Hepatic stellate cell (primary cell): ENCODE measurements around the gene POLR3E.

Source experiments
- DNase-seq: peaks from one replicate; pipeline ENCODE4 v3.0.0; 2011; ENCODE audit warnings: low spot score

Gene POLR3E

DNA sequence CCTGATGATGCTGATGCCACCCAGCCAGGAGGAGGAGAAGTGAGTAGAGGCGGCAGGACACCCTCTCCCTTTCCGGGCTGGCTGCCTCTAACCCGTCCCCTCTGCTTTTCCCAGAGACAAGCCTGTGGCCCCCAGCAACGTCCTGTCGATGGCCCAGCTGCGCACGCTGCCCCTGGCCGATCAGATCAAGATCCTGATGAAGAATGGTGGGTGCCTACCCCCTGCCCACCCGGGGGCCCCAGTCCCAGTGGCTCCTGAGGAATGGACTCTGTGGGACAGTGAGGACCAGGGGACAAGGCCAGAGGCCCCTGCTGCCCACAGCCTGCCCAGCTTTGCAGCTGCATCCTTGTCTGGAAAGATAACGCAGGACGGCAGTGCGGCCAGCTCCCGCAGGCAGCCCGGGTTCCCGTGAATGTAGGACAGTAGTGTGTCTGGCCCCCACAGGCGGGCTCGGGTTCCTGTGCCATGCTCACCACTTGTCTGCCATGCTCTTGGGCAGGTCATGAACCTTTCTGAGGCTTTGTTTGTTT is 19.9 kb downstream of the POLR3E start:
- no peak for DNase-seq

DNA sequence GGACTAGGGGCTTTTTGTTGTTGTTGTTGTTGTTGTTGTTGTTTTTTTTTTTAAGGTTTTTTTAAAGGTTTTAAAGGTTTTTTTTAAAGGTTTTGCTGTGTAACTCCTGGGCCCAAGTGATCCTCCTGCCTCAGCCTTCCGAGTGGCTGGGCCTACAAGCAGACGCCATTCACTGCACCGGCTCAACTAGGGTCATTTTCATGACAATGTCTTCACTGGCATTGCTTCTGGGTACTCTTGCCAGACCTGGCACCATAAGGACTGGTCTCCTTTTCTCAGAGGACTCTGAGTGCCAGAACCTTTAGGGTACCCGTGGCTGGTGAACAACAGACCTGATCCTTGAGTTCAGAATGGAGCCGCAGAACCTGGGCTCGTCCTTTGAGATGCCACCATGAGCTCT is 20.4 kb downstream of the POLR3E start:
- DNase-seq: no peak

DNA sequence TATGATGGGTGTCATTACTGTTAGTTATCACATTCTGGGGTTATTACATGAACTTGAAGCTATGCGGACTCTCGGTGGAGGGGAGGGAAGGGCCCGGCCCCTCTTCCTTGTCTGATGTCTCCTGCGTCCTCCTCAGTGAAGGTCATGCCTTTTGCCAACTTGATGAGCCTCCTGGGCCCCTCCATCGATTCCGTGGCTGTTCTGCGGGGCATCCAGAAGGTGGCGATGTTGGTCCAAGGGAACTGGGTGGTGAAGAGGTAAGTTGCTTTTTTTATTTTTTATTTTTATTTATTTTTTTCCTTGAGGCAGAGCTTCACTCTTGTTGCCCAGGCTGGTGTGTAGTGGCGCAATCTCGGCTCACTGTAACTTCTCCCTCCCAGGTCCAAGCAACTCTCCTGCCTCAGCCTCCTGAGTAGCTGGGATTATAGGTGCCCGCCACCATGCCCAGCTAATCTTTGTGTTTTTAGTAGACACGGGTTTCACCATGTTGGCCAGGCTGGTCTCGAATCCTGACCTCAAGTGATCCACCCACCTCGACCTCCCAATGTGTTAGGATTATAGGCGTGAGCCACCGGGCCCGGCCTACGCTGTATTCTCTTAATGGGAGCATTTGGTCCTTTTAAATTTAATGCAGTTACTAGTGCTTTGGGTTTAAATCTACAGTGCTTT is 21.6 kb downstream of the POLR3E start:
- DNase-seq: peak; percentile 48

DNA sequence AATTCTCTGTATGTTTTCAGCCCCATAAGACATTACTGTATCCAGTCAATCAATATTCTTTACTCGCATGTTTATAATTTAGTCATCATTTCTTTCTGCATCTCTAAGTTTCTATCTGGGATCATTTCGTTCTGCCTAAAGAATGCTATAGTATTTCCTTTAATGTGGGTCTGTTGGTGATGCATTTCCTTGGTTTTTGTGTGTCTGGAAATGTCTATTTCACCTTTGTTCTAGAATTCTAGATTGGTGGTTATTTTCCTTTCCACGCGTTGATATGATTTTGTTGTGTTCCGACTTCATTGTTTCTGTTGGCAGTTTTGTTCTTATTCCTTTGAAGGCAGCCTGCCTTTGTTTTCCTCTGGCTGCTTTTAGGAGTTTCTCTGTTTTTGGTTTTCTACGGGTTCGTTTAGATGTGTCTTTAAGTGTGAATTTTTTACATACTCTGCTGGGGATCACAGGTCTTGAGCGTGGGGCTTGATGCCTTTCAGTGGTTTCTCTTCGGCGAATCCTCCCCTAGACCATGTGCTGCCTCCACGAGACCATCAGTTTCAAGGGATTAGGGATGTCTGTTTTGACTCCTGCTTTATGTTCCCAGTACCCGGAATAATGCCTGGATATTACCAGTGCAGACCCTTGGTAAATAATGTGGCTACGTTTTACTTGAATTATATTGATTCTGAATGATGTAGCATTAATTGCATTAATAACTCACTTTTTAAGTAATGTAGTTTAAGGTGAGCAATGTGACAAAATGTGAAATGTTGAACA is 23.5 kb downstream of the POLR3E start:
- no peak for DNase-seq

DNA sequence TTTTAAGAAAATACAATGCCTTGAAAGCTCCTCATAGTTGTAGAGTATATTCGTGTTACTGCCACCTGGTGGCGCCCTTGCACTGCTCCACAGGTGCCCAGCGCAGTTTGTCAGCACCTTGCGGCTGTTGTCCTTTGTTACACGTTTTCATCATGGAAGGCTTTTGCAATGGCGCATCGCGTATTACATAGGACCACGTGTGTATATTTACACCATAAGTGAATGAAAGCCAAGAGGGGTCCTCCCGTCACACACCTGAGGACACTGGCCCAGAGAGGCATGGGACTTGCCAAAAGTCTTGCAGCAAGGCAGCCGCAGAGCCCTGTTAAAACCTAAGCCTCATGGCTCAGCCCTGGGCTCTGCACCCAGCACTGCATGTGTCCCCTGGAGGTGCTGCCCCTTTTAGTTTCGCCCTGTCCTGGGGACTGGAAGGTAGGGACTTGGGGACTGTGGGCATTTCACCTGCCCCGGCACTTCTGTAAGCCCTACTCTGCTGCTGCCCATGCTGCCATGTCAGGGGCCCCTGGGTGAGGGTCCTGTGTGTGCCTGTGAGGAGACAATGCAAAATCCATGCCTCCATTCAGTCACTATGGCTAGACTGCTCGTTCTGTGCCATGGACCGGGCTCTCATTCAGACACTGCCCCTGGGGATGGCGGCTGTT is 24.3 kb downstream of the POLR3E start:
- peak; percentile 79 for DNase-seq

DNA sequence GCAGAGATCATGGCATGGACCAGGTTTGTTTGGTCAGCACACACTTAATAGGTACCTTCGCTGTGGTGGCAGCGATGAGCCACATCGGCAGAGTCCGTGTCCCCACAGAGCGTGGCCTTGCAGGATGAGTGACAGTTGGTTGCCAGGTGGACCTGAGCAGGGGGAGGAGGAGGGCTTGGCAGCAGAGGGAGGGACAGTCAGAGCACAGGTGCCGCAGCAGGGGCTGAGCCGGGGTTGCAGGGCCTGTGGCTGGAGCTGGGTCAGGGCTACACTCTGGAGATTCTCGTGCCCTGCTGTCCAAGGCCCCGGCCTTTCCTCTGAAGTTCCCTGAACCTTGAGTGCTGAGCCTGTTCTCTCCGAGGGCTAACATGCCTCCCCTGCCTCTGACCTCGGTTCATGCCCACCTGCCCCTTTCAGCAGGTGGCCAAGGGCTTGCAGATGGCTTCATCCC is 24.8 kb downstream of the POLR3E start:
- no peak for DNase-seq

DNA sequence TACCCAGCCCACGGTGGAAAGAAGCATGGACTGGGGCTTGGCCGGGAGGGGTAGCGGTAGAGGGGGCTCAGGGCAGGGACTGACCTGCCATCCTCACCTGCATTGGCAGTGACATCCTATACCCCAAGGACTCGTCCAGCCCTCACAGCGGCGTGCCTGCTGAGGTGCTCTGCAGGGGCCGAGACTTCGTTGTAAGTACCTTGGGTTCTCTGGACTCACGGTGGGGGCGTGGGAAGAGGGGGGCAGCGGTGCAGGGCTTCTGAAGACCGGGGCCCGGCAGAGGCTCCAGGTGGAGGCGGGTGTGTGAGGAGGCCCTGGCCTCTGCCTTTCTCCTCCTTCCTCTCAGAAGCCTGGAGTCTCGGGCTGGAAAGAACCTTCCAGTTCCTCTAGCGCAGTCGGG is 25.5 kb downstream of the POLR3E start:
- DNase-seq: no peak

DNA sequence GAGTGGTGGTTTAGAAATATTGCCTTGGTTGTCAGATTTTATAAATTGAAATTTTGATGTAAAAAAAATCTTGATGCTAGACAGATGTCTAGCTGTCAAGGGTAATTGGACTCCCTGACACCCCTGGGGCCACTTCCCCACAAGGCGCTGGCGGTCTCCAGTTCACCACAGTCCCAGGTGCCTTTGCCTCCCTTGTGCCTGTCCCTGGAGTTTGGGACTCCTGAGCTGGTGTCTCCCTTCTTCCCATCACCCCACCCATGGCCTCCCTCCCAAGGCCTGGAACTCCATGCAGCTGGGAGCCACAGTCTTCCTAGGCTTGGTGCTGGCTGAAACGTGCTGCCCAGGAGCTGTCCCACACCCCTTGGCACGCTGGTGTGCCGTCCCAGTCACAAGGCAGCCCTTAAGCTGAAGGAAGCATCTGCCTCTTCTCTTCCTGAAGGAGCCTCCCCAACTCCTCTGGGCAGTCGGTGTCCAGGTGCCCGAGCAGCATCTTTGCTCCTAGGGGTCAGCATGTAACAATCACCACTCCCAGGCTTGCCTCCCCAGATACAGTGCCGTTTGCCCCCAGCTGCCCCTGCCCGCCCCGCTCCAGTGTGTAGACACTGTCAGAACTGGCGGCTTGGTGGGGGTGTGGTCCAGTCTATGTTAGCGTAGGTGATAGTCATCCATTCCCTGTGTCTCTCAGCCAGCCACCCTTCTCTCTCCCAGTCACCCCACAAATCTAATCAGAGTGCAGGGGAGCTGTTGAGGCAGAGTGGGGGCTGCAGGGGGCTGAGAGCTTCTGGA is 26.2 kb downstream of the POLR3E start:
- DNase-seq: no peak

DNA sequence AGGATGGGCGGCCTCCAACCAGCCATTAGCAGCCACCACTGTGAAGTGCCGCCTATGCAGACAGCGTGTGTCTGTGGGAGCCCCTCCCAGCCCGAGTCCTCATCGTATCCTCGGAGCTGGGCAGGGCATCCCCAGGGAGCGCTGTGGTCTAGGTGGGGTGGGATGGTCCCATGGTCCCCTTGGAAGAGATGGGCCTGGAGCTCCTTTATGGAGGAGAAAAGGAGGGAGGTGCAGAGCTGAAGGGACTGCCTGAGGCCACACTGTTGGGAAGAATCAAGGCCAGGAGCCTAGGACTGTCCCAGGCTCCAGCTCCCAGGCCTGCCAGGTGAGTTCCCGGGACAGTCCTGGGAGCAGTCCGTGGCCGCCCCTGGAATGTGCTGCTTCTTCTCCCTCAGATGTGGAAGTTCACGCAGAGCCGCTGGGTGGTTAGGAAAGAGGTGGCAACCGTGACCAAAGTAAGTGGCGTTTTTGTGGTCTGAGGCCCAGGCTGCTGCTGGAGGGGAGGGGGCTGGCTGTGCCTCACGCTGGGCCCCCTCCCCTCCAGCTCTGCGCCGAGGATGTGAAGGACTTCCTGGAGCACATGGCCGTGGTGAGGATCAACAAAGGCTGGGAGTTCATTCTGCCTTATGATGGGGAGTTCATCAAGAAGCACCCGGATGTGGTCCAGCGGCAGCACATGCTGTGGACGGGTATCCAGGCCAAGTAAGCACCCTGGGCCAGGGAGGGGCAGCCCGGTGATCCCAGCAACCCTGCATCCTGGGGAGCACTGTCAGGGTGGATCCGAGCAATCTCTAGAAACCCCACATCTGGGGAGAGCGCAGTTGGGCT is 27.0 kb downstream of the POLR3E start:
- no peak for DNase-seq

DNA sequence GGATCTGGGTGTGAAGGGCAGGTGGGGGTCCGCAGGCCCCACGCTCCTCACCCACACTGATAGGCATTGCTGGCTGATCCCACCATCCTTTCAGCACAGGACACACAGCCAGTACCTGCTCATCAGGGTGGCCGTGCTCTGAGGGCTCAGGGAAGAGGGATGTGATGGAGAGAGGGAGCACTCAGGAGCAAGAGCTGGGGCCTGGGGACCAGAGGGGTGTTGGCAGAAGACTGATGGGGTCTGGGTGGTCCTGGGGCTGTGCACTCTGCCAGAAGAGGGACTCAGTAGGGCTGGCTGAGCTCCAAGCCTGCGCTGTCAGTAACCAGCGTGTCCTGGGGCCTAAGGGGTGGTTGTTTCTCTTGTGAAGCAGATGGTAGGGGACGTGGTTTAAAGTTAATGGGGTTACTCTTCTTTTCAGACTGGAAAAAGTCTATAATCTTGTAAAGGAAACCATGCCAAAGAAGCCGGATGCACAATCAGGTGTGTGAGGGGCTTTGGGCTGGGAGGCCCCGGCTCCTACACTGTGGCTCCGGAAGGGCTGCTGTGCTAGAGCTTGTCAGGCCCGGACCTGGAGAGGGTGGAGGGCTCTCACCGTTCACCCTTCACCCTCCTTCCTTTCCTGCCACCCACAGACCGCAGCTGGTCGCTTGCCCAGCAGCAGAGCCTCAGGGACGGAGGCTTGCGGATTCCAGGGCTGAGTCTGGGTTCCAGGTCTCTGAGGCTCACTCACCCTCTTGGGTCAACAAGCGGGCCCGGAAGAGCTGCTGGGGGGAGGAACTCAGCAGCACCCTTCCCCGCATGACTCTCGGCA is 27.8 kb downstream of the POLR3E start:
- DNase-seq: no peak

DNA sequence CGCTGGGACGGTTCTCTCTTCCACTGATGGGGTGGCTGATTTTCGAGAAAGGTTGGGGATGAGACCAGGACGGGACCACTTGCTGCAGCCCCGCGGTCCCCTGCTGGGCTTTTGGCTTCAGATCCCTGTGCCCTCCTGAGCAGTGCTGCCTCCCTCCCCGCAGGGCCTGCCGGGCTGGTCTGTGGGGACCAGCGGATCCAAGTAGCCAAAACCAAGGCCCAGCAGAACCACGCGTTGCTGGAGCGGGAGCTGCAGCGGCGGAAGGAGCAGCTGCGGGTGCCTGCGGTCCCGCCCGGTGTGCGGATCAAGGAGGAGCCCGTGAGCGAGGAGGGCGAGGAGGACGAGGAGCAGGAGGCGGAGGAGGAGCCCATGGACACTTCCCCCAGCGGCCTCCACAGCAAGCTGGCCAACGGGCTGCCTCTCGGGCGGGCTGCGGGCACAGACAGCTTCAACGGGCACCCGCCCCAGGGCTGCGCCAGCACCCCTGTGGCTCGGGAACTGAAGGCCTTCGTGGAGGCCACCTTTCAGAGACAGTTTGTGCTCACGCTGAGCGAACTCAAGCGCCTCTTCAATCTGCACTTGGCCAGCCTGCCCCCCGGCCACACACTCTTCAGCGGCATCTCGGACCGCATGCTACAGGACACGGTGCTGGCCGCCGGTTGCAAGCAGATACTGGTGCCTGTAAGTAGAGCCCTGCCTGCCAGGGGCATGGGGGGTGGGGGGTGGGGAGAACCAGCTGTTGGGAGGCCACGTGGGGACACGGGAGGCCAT is 28.6 kb downstream of the POLR3E start:
- DNase-seq: no peak

DNA sequence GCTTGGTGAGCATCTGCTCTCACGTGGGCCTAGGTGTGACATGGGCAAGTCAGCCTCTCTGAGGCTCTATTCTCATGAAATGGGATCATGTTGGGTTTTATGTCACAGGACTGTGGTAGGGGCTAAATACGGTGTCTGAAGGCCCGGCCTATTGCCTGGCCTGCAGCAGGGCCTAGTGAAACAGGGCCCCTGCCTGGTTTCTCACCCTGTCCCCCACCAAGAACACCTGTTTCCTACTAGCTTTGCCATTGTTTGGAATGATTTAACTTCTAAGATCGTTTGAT is 29.1 kb downstream of the POLR3E start:
- DNase-seq: no peak

DNA sequence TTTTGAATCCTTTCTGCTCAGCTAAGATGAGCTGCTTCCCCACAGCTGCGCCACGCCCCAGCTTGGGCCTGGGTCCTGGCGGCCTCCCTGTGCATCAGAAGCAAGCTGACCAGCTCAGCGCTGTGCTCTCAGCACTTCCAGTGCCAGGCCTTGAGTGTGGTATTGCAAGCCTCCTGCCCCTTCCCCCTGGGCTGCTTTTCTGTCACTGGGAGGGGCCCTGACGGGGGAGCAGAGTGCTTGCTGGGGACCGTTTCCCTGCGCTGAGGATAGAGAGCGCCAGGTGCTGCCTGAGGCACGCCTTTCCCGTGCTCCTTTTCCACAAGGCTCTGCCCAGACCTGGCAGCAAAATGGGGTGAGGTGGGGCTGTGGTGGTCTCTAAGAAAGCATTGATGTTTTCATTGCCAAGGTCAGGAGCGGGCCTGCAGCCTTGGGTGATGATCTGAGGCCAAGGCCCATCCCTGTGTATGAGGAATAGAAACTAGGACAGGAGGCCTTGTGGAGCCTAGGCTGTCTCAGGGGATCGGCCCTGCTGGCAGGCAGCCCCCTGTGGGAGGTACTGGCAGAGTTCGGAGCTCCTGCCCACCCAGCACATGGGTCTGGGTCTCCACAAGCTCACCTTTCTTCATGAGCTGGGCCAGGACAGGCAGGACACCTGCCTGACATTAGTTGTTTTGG is 29.7 kb downstream of the POLR3E start:
- no peak for DNase-seq

DNA sequence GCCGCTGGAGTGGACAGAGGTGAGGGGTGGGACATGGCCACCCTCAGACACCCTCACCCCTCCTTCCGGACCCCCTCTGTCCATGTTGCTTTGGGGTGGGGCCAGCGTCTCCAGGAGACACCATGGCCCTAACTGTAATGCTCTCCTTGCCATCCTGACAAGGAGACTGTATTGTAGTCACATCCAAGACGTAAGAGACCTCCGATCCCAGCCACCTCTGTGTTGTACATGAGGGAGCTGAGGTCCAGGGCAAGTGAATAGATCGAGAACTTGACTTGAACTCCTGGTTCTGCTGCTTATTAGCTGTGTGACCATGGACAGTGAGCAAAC is 30.2 kb downstream of the POLR3E start:
- no peak for DNase-seq

DNA sequence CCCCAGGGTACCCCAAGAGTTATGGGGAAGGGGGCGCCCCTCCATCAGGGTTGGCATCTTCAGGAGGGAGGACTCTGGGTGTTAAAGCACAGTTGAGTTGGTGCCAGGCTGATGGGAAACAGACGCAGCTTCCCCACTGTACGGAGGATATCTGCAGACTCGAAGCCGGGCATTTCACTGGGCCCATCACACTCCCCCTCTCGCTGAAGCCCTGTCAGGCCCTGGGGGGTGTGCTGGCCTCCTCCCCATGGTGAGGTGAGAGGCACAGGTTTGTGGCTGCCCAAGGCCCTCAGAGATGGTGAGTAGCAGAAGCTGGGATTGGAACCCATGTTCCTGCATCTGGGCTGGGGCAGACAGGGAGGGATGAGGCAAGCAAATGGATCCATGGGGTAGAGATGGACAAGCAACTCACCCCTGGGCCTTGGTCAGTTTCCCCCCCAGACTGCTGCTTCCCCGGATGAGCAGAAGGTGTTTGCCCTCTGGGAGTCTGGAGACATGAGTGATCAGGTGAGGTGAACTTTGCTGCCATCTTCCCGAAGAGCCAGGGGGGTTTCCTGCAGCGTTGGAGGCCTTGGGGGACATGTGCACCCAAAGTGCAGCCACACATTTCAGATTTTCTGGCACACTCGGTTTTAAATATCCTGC is 31.0 kb downstream of the POLR3E start:
- DNase-seq: no peak

DNA sequence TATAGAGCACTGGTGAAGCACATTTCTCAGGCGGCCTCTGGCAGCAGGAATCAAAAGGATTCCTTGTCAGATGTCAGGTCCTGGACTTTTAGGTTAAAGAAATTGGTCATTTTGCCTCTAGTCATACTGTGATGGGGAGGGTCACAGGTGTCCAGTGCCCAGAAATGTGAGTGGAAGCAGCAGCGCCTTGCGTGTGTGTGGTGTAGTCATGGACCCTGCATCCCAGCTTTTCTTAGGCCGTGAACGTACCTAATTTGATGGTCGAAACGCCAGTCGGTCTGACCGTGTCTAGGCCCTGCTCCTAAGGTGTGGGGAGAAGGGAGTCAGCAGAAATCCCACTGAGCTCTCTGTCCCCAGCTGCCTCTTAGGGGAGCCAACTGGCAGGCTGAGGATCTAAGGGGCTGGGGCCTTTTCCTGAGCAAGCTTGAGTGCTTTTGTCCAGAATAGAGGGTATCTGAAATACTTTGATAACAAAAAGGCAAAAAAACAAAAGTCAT is 32.0 kb downstream of the POLR3E start:
- no peak for DNase-seq

DNA sequence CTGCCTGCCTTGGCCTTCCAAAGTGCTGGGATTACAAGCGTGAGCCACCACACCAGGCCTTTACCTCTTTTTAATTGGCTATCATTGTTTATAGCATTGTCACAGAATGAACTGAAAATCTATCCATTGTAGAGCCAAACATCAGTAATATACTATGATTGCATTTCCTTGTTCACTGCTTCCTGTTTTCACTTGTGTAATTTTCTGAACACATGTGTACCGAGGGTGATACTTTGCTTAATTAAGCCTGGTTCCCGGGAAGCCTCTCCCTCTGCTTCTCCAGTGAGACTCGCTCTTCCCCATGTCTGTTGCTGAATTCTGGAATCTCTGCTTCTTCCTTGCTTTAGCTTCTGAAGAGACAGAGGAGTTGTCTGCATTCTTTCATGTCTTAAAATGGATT is 33.1 kb downstream of the POLR3E start:
- DNase-seq: no peak

DNA sequence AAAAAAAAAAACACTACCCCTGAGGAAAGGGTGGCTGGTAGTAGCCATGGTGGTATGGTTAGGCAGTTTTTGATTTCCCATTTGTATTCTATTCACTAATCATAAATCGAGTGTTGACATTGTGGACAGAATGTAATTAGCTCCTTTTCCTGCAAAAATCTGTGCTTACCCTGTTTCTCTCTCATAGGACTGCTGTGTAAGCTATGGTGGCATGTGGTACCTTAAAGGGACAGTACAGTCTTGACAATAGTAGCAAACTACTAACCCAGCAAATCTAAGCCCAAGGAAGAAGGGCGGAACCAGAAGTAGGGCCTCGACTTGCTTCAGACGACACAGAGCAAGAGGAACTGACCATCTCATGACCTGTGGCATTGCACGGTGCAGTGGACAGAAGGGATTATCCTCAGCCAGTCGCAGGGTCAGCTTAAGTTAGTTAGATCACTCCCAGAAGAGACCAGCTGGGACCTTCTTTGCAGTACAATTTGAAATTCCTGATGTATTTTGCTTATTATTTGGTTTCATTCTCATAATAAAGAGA is 36.3 kb downstream of the POLR3E start:
- DNase-seq: no peak
